Measurements from ENCODE around the gene NOVA2.
A peak's percentile ranks its signal among the peaks of the same experiment; 100 is the strongest.

Gene NOVA2

GRCh38 chr19:45887200-45887710 lies 86.4 kb downstream of the NOVA2 start:
- no peak for DNase-seq

DNA sequence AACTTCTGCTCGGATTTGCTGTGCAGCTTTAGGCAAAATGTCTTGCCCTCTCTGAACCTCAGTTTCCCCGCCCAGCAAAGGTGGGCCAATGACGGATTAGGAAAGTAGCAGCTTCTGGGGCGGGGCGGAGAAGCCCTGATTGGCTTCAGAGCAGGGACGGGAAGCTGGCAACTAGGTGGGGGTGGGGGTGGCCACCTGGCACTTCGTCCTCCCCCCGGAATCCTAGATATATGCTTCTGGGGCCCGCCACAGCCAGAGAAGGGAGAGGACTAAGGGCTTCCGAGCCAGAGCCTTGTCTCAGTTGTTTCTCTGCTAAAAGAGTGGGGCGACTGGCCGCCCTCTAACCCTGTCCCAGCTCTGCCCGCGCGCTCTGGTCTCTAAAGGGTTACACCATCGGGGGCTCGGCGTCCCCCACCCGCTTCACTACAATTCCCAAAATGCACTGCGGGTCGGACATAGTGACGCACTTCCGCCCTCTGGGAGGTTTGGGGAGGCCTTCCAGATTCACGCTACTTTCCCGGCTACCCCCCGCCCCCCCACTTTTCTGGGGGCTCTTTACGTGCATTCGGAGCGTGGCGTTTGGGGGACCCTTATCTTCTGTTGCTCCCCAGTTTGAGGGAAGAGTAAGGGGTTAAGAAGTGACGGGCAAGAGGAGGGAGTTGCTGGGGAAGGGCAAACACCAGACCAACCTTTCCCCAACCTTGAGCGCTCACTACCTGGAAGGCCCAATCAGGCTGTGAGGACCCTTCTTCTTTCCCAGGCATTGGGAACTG lies 87.1 kb downstream of the NOVA2 start:
- DNase-seq, result peak; percentile 93

DNA sequence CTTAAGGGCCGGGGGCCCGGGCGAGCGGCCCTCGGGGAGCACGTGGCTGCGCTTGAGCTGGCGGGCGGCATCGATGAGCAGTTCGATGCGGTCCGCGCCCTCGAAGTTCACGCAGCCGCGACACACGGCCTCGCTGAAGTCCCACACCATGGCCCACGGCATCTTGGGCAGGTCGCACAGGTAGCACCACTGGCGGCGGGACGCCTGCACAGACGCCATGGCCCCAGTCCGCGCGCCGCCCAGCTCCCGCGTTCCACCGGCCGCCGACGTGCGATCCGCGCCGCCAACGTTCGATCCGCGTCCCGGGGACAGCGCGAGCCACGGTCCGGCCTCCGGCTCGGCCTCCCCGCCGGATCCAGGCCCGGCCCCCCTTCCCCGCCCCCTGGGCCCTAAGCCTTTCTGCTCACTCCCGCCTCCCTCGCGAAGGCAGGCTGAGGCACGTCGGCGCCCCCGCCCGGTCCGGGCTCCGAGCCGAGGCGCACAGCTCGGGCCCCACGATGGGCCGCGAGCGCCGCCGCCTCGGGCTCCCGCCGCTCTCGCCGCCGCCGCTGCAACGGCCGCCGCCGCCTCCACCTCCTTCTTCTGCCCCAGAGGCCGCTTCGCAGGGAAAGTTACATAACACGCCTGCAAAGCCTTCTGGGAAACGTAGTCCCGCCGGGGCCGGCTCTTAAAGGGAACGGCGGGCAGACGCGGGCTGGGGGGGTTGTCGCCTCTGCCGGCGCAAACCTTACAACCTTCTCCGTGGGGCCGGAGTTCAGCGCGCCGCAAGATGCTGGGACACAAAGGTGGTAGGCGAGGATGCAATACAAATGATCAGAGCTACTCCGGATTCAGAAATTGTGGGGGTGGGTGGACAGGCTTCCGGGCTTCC lies 87.9 kb downstream of the NOVA2 start, which contains the start of gene IRF2BP1:
Gene IRF2BP1, minus strand, starts transcription at position 586 of the 871 bp plus-strand sequence. Its CDS starts 367 bp downstream, at position 219.
- peak; percentile 88 for DNase-seq

- no peak for DNase-seq
Measured at GRCh38 chr19:45884682-45885555, 88.7 kb downstream of the NOVA2 start.

DNA sequence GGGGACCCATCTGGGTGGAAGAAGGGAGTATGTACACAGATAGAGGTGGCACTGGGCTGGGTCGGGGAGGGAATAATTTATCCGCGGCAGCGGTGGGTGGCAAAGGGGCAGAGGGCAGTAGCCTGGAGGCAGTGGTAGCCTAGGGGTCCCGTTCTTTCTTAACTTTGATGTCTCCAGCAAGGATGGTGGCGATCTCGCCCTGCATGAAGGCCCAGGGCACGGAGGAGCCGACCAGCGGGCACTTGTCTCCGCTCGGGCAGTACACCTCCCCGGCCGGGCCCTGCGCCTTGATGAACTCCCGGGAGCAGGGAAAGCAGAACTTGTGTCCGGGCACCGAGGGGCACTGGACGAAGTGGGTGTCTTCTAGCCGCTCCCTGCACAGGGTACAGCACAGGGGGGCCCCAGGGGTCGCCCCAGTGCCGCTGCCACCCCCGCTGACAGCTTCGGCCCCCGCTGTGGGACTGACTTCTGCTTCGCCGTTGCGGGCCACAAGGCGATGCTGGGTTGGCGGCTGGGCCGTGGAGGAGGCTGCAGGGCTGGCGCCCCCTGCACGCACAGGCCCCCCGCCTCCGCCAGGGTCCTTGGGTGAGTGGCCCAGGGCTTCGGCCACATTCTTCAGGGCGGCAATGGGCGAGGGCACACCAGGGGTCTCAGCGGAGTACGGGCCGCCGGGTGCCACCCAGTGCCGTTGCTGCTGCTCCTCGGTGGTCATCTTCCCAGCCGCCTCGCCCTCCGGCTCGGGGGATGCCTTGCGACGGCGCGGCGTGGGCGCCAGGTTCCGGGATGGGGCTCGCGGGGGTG lies 89.6 kb downstream of the NOVA2 start:
- DNase-seq, result no peak

Measured in NCI-H1694 (cell line).